Loucy (cell line): ENCODE results near the gene CYS1.

Experiments used
- H2AFZ ChIP-seq: fragments of 200-600 bp; sonication (generic); 2 replicates; pipeline ENCODE4 v1.6.0; 2016; ENCODE audit warnings: antibody characterized with exemption, mild to moderate bottlenecking, low read length, moderate library complexity
- H3F3A ChIP-seq: fragments of 200-600 bp; 2 replicates; pipeline ENCODE4 v1.6.0; 2016; ENCODE audit warnings: antibody characterized with exemption, low read depth, mild to moderate bottlenecking
- H3K27me3 ChIP-seq: fragments of 200-600 bp; sonication (generic); 2 replicates; pipeline ENCODE4 v1.6.1; 2014; ENCODE audit warnings: low read length, mild to moderate bottlenecking; ENCODE audit not compliant: insufficient read depth, poor library complexity, severe bottlenecking
- H3K36me3 ChIP-seq: fragments of 200-600 bp; sonication (generic); 2 replicates; pipeline ENCODE4 v1.6.1; 2016; ENCODE audit warnings: low read length; ENCODE audit not compliant: insufficient read depth
- H3K4me1 ChIP-seq: fragments of 200-600 bp; sonication (generic); 2 replicates; pipeline ENCODE4 v1.5.1; 2014; ENCODE audit warnings: low read length, mild to moderate bottlenecking; ENCODE audit not compliant: insufficient read depth, poor library complexity, severe bottlenecking
- H3K4me2 ChIP-seq: fragments of 200-600 bp; sonication (generic); 2 replicates; pipeline ENCODE4 v1.6.0; 2014; ENCODE audit warnings: antibody characterized with exemption, low read length, low read depth, mild to moderate bottlenecking; ENCODE audit not compliant: poor library complexity, severe bottlenecking
- H3K4me3 ChIP-seq: fragments of 200-600 bp; sonication (generic); 2 replicates; pipeline ENCODE4 v1.5.1; 2014; ENCODE audit warnings: low read length, mild to moderate bottlenecking, mixed read lengths; ENCODE audit not compliant: poor library complexity, severe bottlenecking
- H3K79me2 ChIP-seq: fragments of 200-600 bp; sonication (generic); 2 replicates; pipeline ENCODE4 v1.6.1; 2014; ENCODE audit warnings: low read length; ENCODE audit not compliant: insufficient read depth
- H3K9ac ChIP-seq: fragments of 200-600 bp; sonication (generic); 2 replicates; pipeline ENCODE4 v1.6.0; 2014; ENCODE audit warnings: mild to moderate bottlenecking, low read depth, low read length, moderate library complexity; ENCODE audit not compliant: poor library complexity, severe bottlenecking
- H3K9me2 ChIP-seq: fragments of 200-600 bp; sonication (generic); replicated peaks from 2 replicates; pipeline ENCODE4 v1.6.1; 2016; ENCODE audit warnings: low read depth, low read length, mixed read lengths
- H3K9me3 ChIP-seq: fragments of 200-600 bp; sonication (generic); 2 replicates; pipeline ENCODE4 v1.6.1; 2014; ENCODE audit warnings: mild to moderate bottlenecking, antibody characterized with exemption, low read length, low read depth; ENCODE audit not compliant: insufficient read depth
- H4K20me1 ChIP-seq: fragments of 200-600 bp; sonication (generic); 2 replicates; pipeline ENCODE4 v1.6.0; 2014; ENCODE audit warnings: antibody characterized with exemption, low read length, mild to moderate bottlenecking; ENCODE audit not compliant: insufficient read depth, poor library complexity, severe bottlenecking
- CTCF ChIP-seq: fragments of 200-600 bp; sonication (generic); conservative IDR thresholded peaks from 2 replicates; pipeline ENCODE4 v1.5.1; 2014; ENCODE audit warnings: mild to moderate bottlenecking, antibody characterized with exemption, low read length
- EZH2phosphoT487 ChIP-seq: fragments of 200-600 bp; IDR thresholded peaks from 2 replicates; pipeline ENCODE4 v1.6.1; 2018; ENCODE audit warnings: antibody characterized with exemption, mild to moderate bottlenecking, moderate library complexity, borderline replicate concordance

The CYS1 gene

GRCh38 chr2:10076511-10076910, 3.7 kb downstream of the CYS1 start:
- Histone ChIP-seq H3K4me3 (no peak overlapping the region), H3K27me3 (no peaks in the 10 kb centered on the region), H3K4me2 (no peak overlapping the region), H3K9me3 (no peaks in the 10 kb centered on the region), H3K36me3 (no peaks in the 10 kb centered on the region), H3K9ac (no peak overlapping the region), H2AFZ (no peak overlapping the region), H3K4me1 (peaks cover 15% of the 10 kb centered on the region), H3K9me2 (no peaks in the 10 kb centered on the region), H3K79me2 (no peaks in the 10 kb centered on the region), H4K20me1 (no peaks in the 10 kb centered on the region), H3F3A (peaks cover 3% of the 10 kb centered on the region; the same call in 1 of the 2 replicates)
- no peak for TF ChIP-seq CTCF

- Histone ChIP-seq H3K79me2 (no peaks in the 10 kb centered on the region), H4K20me1 (no peaks in the 10 kb centered on the region), H3K4me2 (no peak overlapping the region), H3K9ac (no peak overlapping the region), H3K9me2 (no peaks in the 10 kb centered on the region), H3K27me3 (no peaks in the 10 kb centered on the region), H2AFZ (no peak overlapping the region), H3F3A (no peaks in the 10 kb centered on the region), H3K4me3 (no peak overlapping the region), H3K36me3 (no peaks in the 10 kb centered on the region), H3K4me1 (peaks cover 7% of the 10 kb centered on the region), H3K9me3 (no peaks in the 10 kb centered on the region)
- no peak for TF ChIP-seq CTCF
- no peak for TF ChIP-seq EZH2phosphoT487
These were observed 4.5 kb downstream of the CYS1 start for GRCh38 chr2:10075571-10076209.

DNA sequence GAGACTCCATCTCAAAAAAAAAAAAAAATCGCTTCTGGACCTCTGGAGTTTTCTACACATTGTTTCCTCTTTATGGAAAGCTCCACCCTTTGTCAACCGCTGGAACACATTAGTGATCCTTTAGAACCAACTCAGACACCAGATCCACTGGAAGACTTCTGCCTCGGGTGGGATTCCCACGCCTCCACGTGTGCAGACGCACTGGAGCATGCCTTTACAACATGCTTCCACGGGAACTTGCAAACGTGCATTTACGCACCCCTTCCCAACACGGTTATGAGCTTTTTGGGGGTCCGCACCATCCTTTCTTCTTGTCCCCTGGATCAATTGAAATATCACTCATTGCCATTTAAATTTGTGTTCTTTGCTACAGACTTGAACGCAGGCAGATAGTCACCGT, 5.1 kb downstream of the CYS1 start:
- Histone ChIP-seq H3K4me1 (peaks cover 5% of the 10 kb centered on the region), H4K20me1 (no peaks in the 10 kb centered on the region), H3K36me3 (no peaks in the 10 kb centered on the region), H3K79me2 (no peaks in the 10 kb centered on the region), H3K4me3 (no peak overlapping the region), H3K27me3 (no peaks in the 10 kb centered on the region), H3K9me3 (no peaks in the 10 kb centered on the region), H3F3A (no peaks in the 10 kb centered on the region), H3K9ac (no peak overlapping the region), H3K9me2 (no peaks in the 10 kb centered on the region), H3K4me2 (no peak overlapping the region), H2AFZ (no peak overlapping the region)
- TF ChIP-seq CTCF (no peak), EZH2phosphoT487 (no peak)
